AG10803 (cell line): ENCODE measurements around the gene IL7R.
A peak's percentile ranks its signal among the peaks of the same experiment; 100 is the strongest.

Experiments used
- DNase-seq: peaks from one replicate; pipeline ENCODE4 v3.0.0; 2010; ENCODE audit warnings: low read depth
- H3K4me3 ChIP-seq: 2 replicates; pipeline ENCODE4 v1.5.1; 2011; ENCODE audit warnings: mild to moderate bottlenecking, low read length, control low read depth
- TF ChIP-seq, protein P1 (sequence below): conservative IDR thresholded peaks from 2 replicates; pipeline ENCODE4 v1.5.1; 2011; ENCODE audit warnings: mild to moderate bottlenecking, low read length, control low read depth, inconsistent platforms

IL7R gene

DNA sequence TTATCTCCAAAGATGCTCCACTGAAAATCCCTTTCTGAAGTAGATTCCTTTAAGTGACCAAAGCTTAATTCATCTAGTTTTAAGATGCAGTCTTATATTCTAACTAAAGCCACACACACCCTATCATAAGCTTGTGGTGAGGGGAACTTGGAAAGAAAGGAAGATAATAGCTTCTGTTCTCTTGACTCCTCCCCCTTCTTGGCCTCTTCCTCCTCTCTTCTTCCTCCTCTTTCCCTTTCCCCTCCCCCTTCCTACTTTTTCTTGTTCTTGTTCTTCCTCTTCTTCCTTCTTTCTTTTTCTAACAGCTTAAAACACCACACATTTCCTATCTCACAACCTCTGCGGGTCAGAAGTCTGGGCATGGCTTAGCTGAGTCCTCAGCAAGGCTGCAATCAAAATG is 23.5 kb downstream of the IL7R start:
- TF ChIP-seq, protein P1, sequence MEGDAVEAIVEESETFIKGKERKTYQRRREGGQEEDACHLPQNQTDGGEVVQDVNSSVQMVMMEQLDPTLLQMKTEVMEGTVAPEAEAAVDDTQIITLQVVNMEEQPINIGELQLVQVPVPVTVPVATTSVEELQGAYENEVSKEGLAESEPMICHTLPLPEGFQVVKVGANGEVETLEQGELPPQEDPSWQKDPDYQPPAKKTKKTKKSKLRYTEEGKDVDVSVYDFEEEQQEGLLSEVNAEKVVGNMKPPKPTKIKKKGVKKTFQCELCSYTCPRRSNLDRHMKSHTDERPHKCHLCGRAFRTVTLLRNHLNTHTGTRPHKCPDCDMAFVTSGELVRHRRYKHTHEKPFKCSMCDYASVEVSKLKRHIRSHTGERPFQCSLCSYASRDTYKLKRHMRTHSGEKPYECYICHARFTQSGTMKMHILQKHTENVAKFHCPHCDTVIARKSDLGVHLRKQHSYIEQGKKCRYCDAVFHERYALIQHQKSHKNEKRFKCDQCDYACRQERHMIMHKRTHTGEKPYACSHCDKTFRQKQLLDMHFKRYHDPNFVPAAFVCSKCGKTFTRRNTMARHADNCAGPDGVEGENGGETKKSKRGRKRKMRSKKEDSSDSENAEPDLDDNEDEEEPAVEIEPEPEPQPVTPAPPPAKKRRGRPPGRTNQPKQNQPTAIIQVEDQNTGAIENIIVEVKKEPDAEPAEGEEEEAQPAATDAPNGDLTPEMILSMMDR, result no peak
- no peak for DNase-seq
- H3K4me3 ChIP-seq, result no peak overlapping the region

DNA sequence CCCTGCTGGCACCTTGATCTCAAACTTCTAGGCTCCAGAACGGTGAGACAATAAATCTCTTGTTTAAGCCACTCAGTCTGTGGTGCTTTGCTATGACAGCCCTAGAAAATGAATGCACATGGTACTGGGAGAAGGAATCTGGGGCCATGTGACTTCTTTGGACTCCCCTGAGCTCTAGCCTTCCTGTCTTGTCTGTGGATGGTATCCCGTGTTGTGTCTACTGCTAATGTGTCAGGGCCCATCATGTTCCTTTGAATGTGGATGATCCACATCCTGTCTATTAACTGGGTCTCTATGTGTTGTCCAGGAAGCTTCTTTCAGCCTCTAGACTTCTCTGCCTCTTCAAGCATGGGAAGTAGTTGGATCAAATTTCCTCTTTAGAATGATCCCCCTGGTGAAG is 25.1 kb downstream of the IL7R start:
- no peak for DNase-seq
- no peak overlapping the region for H3K4me3 ChIP-seq
- TF ChIP-seq, protein P1, result no peak

DNA sequence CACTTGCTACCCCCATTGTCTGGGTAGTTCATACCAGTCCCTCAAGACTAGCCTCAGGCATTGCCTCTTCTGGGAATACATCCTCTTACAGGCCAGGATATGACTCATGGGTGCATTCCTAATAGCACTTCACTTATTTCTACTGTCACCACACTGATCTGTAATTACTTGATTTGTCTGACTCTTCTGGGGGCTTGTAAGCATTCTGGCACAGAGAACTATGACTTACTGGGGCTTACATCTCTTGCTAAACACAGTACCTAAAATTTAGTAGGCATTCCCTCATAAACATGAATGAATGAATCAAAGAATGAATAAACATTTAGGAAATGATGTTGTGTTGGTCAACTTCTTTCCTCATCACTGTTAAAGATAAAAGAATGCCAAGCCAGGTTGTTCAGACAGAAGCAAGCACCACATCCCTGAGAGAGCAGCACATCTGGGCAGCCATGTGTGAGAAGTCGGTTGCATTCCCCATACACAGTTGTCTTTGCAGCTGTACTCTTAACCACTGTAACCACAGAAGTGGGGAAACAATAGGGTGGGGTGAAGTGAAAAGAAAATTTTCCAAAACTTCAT is 27.6 kb downstream of the IL7R start:
- DNase-seq, result peak; percentile 96
- no peak overlapping the region for H3K4me3 ChIP-seq
- TF ChIP-seq, protein P1, result no peak

DNA sequence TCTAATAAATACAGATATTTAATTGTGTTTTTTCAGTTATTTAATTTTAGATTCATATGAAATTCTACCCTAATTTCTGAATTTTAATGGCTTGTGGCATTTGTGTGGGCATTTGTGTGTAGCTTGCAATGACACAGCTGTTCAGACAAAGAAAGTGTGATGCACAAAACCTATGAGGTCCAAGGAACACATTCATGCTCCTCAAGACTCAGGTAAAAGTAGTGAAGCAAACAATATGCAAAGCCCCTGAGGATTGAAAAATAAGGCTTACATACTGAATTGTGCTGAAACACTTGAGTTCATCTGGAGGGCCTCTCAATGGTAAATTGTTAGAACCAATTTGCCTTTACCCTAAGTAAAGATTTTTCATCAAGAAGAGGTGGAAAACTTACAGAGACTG is 28.1 kb downstream of the IL7R start:
- H3K4me3 ChIP-seq, result no peak overlapping the region
- DNase-seq, result no peak
- TF ChIP-seq, protein P1, result no peak

DNA sequence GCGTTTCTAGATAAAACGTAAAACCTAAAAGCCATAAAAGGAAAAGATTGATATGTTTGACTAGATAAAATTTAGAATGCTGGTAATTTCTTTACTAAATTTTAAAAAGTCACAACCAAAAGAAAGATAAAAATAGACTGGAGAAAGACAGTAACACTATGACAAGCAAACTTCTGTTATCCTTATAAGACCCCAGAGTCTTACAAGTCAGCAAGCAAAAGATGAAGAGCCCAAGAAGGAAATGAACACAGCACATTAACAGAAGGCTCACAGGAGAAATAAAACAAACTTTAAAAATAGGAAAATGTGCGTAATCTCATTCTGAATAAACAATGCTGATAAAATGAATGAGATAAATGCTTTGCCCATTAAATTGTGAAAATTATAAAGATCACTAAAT is 29.7 kb downstream of the IL7R start:
- DNase-seq, result no peak
- TF ChIP-seq, protein P1, result no peak

DNA sequence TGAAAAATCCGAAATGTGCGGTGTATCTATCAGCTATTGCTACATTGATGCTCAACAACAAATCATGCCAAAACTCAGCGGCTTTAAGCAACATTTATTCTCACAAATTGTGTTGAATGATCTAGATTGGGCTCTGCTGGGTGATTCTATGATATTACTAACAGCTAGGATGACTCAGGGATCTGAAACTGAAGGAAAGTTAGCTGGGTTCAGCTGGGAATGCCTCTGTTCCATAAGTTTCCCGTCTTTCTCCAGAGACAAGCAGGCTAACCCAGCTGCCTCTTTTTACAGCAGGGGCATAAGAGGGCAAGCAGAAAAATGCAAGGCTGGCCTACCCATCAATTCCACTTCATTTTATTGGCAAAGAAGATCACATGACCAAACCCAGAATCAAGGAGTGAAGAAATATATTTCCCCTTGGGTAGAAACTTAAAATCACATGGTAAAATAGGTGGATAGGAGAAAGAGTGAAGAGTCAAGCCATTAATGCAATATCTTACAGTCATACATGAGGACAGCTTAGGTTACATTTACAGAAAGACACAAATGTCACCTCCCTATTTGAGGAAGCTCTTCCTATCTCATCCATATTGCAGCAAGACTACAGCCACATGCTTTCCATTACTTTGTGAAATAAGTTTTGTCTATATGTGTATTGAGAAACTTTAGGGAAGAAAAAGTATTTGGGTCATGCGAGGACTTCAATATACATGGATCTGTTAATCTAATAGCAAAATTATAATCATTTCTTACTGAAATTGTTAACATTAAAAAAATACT is 30.8 kb downstream of the IL7R start:
- DNase-seq, result no peak
- no peak overlapping the region for H3K4me3 ChIP-seq
- TF ChIP-seq, protein P1, result no peak

More for the DNA sequence above, 29.7 kb downstream of the IL7R start:
- no peak overlapping the region for H3K4me3 ChIP-seq
